H9 (cell line): ENCODE data around the gene APOL2. TPM values are rescaled to one million over a fixed set of nuclear protein-coding genes. Genes with fewer than 3 reads are reported as not detected.
"Not testable (repeated sequence)": the region's sequence is repeated elsewhere in the genome, so short reads cannot be mapped to it uniquely, and the experiment has no call there.

ENCODE experiments used
- DNase-seq: peaks from one replicate; pipeline ENCODE4 v3.0.0-alpha.2; 2017
- H2AFZ ChIP-seq: one replicate; pipeline ENCODE4 v1.6.1; 2013; ENCODE audit warnings: mild to moderate bottlenecking, low read length, control low read depth, moderate library complexity
- H2AK5ac ChIP-seq: 2 replicates; pipeline ENCODE4 v1.6.1; 2013; ENCODE audit warnings: low read length, control low read depth, mixed read lengths; ENCODE audit not compliant: insufficient read length
- H2BK120ac ChIP-seq: one replicate; pipeline ENCODE4 v1.6.1; 2013; ENCODE audit warnings: low read depth, mild to moderate bottlenecking, low read length, control low read depth, inconsistent platforms; ENCODE audit not compliant: poor library complexity, severe bottlenecking
- H2BK12ac ChIP-seq: 2 replicates; pipeline ENCODE4 v1.6.1; 2013; ENCODE audit warnings: low read length, control low read depth, mixed read lengths, low read depth; ENCODE audit not compliant: insufficient read length
- H2BK15ac ChIP-seq: 2 replicates; pipeline ENCODE4 v1.6.1; 2013; ENCODE audit warnings: low read depth, low read length, control low read depth
- H2BK20ac ChIP-seq: one replicate; pipeline ENCODE4 v1.6.1; 2013; ENCODE audit warnings: low read depth, mild to moderate bottlenecking, low read length, control low read depth, inconsistent platforms; ENCODE audit not compliant: poor library complexity, severe bottlenecking
- H2BK5ac ChIP-seq: 2 replicates; pipeline ENCODE4 v1.6.1; 2013; ENCODE audit warnings: low read length, control low read depth, mixed read lengths; ENCODE audit not compliant: insufficient read length
- H3K14ac ChIP-seq: 2 replicates; pipeline ENCODE4 v1.6.1; 2013; ENCODE audit warnings: low read length, control low read depth; ENCODE audit not compliant: insufficient read depth
- H3K18ac ChIP-seq: 2 replicates; pipeline ENCODE4 v1.6.1; 2013; ENCODE audit warnings: low read depth, mild to moderate bottlenecking, mixed read lengths, low read length, control low read depth; ENCODE audit not compliant: insufficient read length
- H3K23ac ChIP-seq: 2 replicates; pipeline ENCODE4 v1.6.1; 2013; ENCODE audit warnings: low read length, control low read depth, mixed read lengths, low read depth; ENCODE audit not compliant: insufficient read length
- H3K23me2 ChIP-seq: 2 replicates; pipeline ENCODE4 v1.6.1; 2013; ENCODE audit warnings: low read depth, mild to moderate bottlenecking, mixed read lengths, low read length, control low read depth; ENCODE audit not compliant: insufficient read length, poor library complexity, severe bottlenecking
- H3K27ac ChIP-seq: 2 replicates; pipeline ENCODE4 v1.5.1; 2013; ENCODE audit warnings: low read length, control low read depth, mixed read lengths, low read depth; ENCODE audit not compliant: insufficient read length
- H3K27me3 ChIP-seq: 2 replicates; pipeline ENCODE4 v1.6.1; 2013; ENCODE audit warnings: low read length, control low read depth, inconsistent platforms; ENCODE audit not compliant: insufficient read depth
- H3K4ac ChIP-seq: 2 replicates; pipeline ENCODE4 v1.6.1; 2013; ENCODE audit warnings: low read depth, mild to moderate bottlenecking, control low read depth, inconsistent platforms, low read length, moderate library complexity
- H3K4me1 ChIP-seq: 2 replicates; pipeline ENCODE4 v1.6.1; 2013; ENCODE audit warnings: low read length, control low read depth, inconsistent platforms; ENCODE audit not compliant: insufficient read depth
- H3K4me2 ChIP-seq: 2 replicates; pipeline ENCODE4 v1.6.1; 2013; ENCODE audit warnings: low read length, control low read depth, mixed read lengths; ENCODE audit not compliant: insufficient read length, insufficient read depth
- H3K56ac ChIP-seq: 2 replicates; pipeline ENCODE4 v1.6.1; 2013; ENCODE audit warnings: low read depth, mild to moderate bottlenecking, mixed read lengths, low read length, control low read depth; ENCODE audit not compliant: insufficient read length
- H3K79me1 ChIP-seq: 2 replicates; pipeline ENCODE4 v1.6.1; 2013; ENCODE audit warnings: low read depth, mild to moderate bottlenecking, moderate library complexity, low read length, control low read depth, inconsistent platforms; ENCODE audit not compliant: insufficient read depth, poor library complexity, severe bottlenecking
- H3K79me2 ChIP-seq: 2 replicates; pipeline ENCODE4 v1.6.1; 2013; ENCODE audit warnings: low read length, control low read depth, inconsistent platforms; ENCODE audit not compliant: insufficient read depth
- H3K9ac ChIP-seq: 2 replicates; pipeline ENCODE4 v1.6.1; 2013; ENCODE audit warnings: low read length, control low read depth, mixed read lengths; ENCODE audit not compliant: insufficient read length; ENCODE audit errors: extremely low read depth
- H3K9me3 ChIP-seq: one replicate; pipeline ENCODE4 v1.6.1; 2013; ENCODE audit warnings: low read depth, low read length, inconsistent platforms; ENCODE audit not compliant: control insufficient read depth
- H3T11ph ChIP-seq: one replicate; pipeline ENCODE4 v1.6.1; 2013; ENCODE audit warnings: mild to moderate bottlenecking, low read length, control low read depth, inconsistent platforms
- H4K20me1 ChIP-seq: one replicate; pipeline ENCODE4 v1.6.1; 2013; ENCODE audit not compliant: control insufficient read depth, insufficient read length, insufficient read depth
- H4K5ac ChIP-seq: 2 replicates; pipeline ENCODE4 v1.6.1; 2013; ENCODE audit warnings: low read depth, mild to moderate bottlenecking, mixed read lengths, low read length, control low read depth; ENCODE audit not compliant: insufficient read length
- H4K8ac ChIP-seq: replicated peaks from 2 replicates; pipeline ENCODE4 v1.6.1; 2013; ENCODE audit warnings: low read length, control low read depth, mixed read lengths, low read depth; ENCODE audit not compliant: insufficient read length
- H4K91ac ChIP-seq: 2 replicates; pipeline ENCODE4 v1.6.1; 2013; ENCODE audit warnings: low read depth, mild to moderate bottlenecking, moderate library complexity, mixed read lengths, low read length, control low read depth; ENCODE audit not compliant: insufficient read length
- H3K27ac Mint-ChIP-seq, 3 experiments: 2 replicates in 2 of 3; 3 replicates in 1 of 3; pipeline ENCODE4 v1.8.0; 2020 to 2021; ENCODE audit warnings: mixed read lengths in 3 of 3, mild to moderate bottlenecking in 1 of 3, moderate library complexity in 1 of 3
- H3K27me3 Mint-ChIP-seq: 2 replicates; pipeline ENCODE4 v1.8.0; 2021; ENCODE audit warnings: low read depth, mild to moderate bottlenecking, moderate library complexity, mixed read lengths
- H3K36me3 Mint-ChIP-seq, 3 experiments: 2 replicates in 2 of 3; 3 replicates in 1 of 3; pipeline ENCODE4 v1.8.0; 2020 to 2021; ENCODE audit warnings: low read depth in 3 of 3, mixed read lengths in 3 of 3; ENCODE audit not compliant: insufficient read depth in 1 of 3
- H3K4me1 Mint-ChIP-seq, 2 experiments: 2 replicates each; pipeline ENCODE4 v1.8.0; 2020; ENCODE audit warnings: mixed read lengths in 2 of 2
- H3K4me3 Mint-ChIP-seq, 2 experiments: 2 replicates in 1 of 2; 3 replicates in 1 of 2; pipeline ENCODE4 v1.8.0; 2020 to 2021; ENCODE audit warnings: mild to moderate bottlenecking in 2 of 2, mixed read lengths in 2 of 2, moderate library complexity in 1 of 2
- H3K9me3 Mint-ChIP-seq, 2 experiments: 2 replicates in 1 of 2; 3 replicates in 1 of 2; pipeline ENCODE4 v1.8.0; 2020; ENCODE audit warnings: mild to moderate bottlenecking in 2 of 2, mixed read lengths in 2 of 2, moderate library complexity in 1 of 2
- WGBS: extraction: QIAGEN DNeasy Blood & Tissue Kit; methylation state at CpG from one replicate; pipeline ENCODE4 v1.1.7; 2013; ENCODE audit warnings: missing lambda C conversion rate, low lambda C conversion rate, mixed read lengths; ENCODE audit not compliant: insufficient read length; ENCODE audit errors: extremely low coverage; 5-methylcytosine and 5-hydroxymethylcytosine counted together
- total RNA-seq: library from RNA; stranded (reverse); gene quantifications from 2 replicates; pipeline ENCODE4 v1.2.1, GENCODE V29; 2021
- TF ChIP-seq, protein P1 (sequence below): fragments of 200-600 bp; sonication (generic); conservative IDR thresholded peaks from 3 replicates; pipeline ENCODE4 v1.8.0; 2021; ENCODE audit warnings: antibody characterized with exemption, mild to moderate bottlenecking

Gene APOL2
- total RNA-seq, 1 experiment from 2014 or later = 15.6 TPM

DNA sequence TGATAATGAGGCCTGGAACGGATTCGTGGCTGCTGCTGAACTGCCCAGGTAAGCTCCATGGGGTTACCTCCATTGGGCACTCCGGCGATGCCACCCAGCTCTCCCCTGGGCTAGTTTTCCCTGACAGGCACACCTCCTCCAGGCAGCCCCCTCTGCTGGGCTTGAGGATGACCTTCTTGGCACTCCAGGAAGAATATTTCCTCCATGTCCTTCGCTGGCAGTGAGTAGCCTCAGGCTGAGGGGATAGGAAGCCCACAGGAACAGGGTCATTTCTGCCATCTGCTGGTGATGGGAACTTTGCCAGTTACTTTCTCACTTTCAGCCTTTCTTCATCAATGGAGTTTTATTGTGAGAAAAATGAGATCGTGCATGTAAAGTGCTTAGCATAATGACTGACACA lies 22.3 kb upstream of the APOL2 start:
- not testable (repeated sequence) for H3K27me3 Mint-ChIP-seq, H3K36me3 Mint-ChIP-seq, H2BK5ac ChIP-seq, H3K14ac ChIP-seq, H4K91ac ChIP-seq, H3K4me3 Mint-ChIP-seq, H3K23me2 ChIP-seq, H3K56ac ChIP-seq, H3K79me2 ChIP-seq, H3K9ac ChIP-seq, H2AFZ ChIP-seq, H3K18ac ChIP-seq, H3K79me1 ChIP-seq, H3K4me2 ChIP-seq, H2AK5ac ChIP-seq, H4K5ac ChIP-seq, H4K20me1 ChIP-seq, H4K8ac ChIP-seq, H3K4me1 ChIP-seq, H3K9me3 ChIP-seq, H3K23ac ChIP-seq, H3T11ph ChIP-seq, H3K4ac ChIP-seq, H2BK12ac ChIP-seq, H3K27ac ChIP-seq, H2BK120ac ChIP-seq, H3K9me3 Mint-ChIP-seq, H2BK15ac ChIP-seq, H3K27me3 ChIP-seq, H2BK20ac ChIP-seq, H3K27ac Mint-ChIP-seq
- peaks cover 30 to 33% of the 10 kb centered on the region in 2 experiments for H3K4me1 Mint-ChIP-seq
- WGBS = no CpG with 5 or more reads among the region's 6 CpGs
- TF ChIP-seq, protein P1, sequence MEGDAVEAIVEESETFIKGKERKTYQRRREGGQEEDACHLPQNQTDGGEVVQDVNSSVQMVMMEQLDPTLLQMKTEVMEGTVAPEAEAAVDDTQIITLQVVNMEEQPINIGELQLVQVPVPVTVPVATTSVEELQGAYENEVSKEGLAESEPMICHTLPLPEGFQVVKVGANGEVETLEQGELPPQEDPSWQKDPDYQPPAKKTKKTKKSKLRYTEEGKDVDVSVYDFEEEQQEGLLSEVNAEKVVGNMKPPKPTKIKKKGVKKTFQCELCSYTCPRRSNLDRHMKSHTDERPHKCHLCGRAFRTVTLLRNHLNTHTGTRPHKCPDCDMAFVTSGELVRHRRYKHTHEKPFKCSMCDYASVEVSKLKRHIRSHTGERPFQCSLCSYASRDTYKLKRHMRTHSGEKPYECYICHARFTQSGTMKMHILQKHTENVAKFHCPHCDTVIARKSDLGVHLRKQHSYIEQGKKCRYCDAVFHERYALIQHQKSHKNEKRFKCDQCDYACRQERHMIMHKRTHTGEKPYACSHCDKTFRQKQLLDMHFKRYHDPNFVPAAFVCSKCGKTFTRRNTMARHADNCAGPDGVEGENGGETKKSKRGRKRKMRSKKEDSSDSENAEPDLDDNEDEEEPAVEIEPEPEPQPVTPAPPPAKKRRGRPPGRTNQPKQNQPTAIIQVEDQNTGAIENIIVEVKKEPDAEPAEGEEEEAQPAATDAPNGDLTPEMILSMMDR = peak; percentile 64
- DNase-seq = peak; percentile 67
